ENCODE measurements around the gene PIN1. TPM values are rescaled to one million over a fixed set of nuclear protein-coding genes. Genes with fewer than 3 reads are reported as not detected.

The PIN1 gene
- polyA plus RNA-seq, 1 donor from 2014 or later, result 268 TPM

DNA sequence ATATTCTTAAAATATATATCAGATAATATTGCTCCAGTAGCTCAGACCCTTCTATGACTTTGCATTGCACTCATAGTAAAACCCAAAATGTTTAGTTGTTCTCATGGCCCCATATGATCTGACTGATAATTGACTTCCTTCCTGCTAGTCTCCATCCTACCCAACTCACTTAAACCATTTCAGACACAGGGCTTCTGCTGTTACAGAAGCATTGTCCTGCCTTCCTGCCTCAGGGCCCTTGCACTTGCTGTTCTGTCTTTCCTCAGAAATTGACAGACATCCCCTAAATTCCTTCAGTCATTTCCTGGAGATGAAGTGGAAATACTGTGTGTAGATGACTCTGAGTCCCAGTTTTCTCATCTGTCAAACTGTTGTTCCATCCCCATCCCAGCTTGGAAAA is 36.0 kb upstream of the PIN1 start:
- Histone ChIP-seq H3K9ac (ENCODE audit: low read length) (no peak overlapping the region), H3K27ac (ENCODE audit: low read length) (no peak overlapping the region)

GRCh38 chr19:9801976-9802375 is 33.1 kb upstream of the PIN1 start:
- H3F3A ChIP-seq (ENCODE audit: insufficient read depth, low read length, poor library complexity, severe bottlenecking), result no peaks in the 10 kb centered on the region
- H2AFZ ChIP-seq (ENCODE audit: low read depth, low read length), result no peak overlapping the region
- H3K27me3 ChIP-seq (ENCODE audit: insufficient read depth, low read depth, low read length), result no peaks in the 10 kb centered on the region
- H3K79me2 ChIP-seq (replicated peaks; ENCODE audit: insufficient read depth, low read length), result no peaks in the 10 kb centered on the region
- H3K4me2 ChIP-seq (ENCODE audit: low read length), result no peak overlapping the region
- TF ChIP-seq SMC3 (conservative IDR thresholded peaks at IDR 0.05; ENCODE audit: poor library complexity), result no peak
- TF ChIP-seq, protein P1, sequence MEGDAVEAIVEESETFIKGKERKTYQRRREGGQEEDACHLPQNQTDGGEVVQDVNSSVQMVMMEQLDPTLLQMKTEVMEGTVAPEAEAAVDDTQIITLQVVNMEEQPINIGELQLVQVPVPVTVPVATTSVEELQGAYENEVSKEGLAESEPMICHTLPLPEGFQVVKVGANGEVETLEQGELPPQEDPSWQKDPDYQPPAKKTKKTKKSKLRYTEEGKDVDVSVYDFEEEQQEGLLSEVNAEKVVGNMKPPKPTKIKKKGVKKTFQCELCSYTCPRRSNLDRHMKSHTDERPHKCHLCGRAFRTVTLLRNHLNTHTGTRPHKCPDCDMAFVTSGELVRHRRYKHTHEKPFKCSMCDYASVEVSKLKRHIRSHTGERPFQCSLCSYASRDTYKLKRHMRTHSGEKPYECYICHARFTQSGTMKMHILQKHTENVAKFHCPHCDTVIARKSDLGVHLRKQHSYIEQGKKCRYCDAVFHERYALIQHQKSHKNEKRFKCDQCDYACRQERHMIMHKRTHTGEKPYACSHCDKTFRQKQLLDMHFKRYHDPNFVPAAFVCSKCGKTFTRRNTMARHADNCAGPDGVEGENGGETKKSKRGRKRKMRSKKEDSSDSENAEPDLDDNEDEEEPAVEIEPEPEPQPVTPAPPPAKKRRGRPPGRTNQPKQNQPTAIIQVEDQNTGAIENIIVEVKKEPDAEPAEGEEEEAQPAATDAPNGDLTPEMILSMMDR (IDR thresholded peaks at IDR 0.05; ENCODE audit: poor library complexity, severe bottlenecking), result no peak
- TF ChIP-seq, protein P2, sequence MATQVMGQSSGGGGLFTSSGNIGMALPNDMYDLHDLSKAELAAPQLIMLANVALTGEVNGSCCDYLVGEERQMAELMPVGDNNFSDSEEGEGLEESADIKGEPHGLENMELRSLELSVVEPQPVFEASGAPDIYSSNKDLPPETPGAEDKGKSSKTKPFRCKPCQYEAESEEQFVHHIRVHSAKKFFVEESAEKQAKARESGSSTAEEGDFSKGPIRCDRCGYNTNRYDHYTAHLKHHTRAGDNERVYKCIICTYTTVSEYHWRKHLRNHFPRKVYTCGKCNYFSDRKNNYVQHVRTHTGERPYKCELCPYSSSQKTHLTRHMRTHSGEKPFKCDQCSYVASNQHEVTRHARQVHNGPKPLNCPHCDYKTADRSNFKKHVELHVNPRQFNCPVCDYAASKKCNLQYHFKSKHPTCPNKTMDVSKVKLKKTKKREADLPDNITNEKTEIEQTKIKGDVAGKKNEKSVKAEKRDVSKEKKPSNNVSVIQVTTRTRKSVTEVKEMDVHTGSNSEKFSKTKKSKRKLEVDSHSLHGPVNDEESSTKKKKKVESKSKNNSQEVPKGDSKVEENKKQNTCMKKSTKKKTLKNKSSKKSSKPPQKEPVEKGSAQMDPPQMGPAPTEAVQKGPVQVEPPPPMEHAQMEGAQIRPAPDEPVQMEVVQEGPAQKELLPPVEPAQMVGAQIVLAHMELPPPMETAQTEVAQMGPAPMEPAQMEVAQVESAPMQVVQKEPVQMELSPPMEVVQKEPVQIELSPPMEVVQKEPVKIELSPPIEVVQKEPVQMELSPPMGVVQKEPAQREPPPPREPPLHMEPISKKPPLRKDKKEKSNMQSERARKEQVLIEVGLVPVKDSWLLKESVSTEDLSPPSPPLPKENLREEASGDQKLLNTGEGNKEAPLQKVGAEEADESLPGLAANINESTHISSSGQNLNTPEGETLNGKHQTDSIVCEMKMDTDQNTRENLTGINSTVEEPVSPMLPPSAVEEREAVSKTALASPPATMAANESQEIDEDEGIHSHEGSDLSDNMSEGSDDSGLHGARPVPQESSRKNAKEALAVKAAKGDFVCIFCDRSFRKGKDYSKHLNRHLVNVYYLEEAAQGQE (IDR thresholded peaks at IDR 0.05; ENCODE audit: borderline replicate concordance), result no peak
- no peak for TF ChIP-seq EZH2 (IDR thresholded peaks at IDR 0.05; ENCODE audit: borderline replicate concordance, insufficient read depth, low read length, poor library complexity, severe bottlenecking)
- no peak for TF ChIP-seq TAF1 (IDR thresholded peaks at IDR 0.05; ENCODE audit: low read depth)
- no peak for TF ChIP-seq MXI1 (conservative IDR thresholded peaks at IDR 0.05; ENCODE audit: poor library complexity, severe bottlenecking)
- TF ChIP-seq RAD21 (conservative IDR thresholded peaks at IDR 0.05), result no peak
- no peak for TF ChIP-seq EP300 (conservative IDR thresholded peaks at IDR 0.05; ENCODE audit: poor library complexity, severe bottlenecking)
- TF ChIP-seq POLR2AphosphoS5 (IDR thresholded peaks at IDR 0.05), result no peak
- no peaks in the 10 kb centered on the region for H3K9me2 ChIP-seq (ENCODE audit: insufficient read depth, low read length)
- no peak overlapping the region for H3K4me3 ChIP-seq (ENCODE audit: low read length)
- no peaks in the 10 kb centered on the region for H3K9me3 ChIP-seq (ENCODE audit: low read length)
- no peaks in the 10 kb centered on the region for H4K20me1 ChIP-seq (ENCODE audit: insufficient read depth)
- no peak overlapping the region for H3K9ac ChIP-seq (ENCODE audit: low read length)
- no peak overlapping the region for H3K27ac ChIP-seq (ENCODE audit: low read length)
- H3K36me3 ChIP-seq (ENCODE audit: insufficient read depth, low read length), result no peaks in the 10 kb centered on the region

More for the DNA sequence above, 36.0 kb upstream of the PIN1 start:
- no peaks in the 10 kb centered on the region for H3K36me3 ChIP-seq (ENCODE audit: insufficient read depth, low read length)
- no peaks in the 10 kb centered on the region for H3K79me2 ChIP-seq (replicated peaks; ENCODE audit: insufficient read depth, low read length)
- H3K9me3 ChIP-seq (ENCODE audit: low read length), result no peaks in the 10 kb centered on the region
- no peak overlapping the region for H3K4me2 ChIP-seq (ENCODE audit: low read length)
- no peaks in the 10 kb centered on the region for H3K9me2 ChIP-seq (ENCODE audit: insufficient read depth, low read length)
- TF ChIP-seq TAF1 (IDR thresholded peaks at IDR 0.05; ENCODE audit: low read depth), result no peak
- no peak overlapping the region for H2AFZ ChIP-seq (ENCODE audit: low read depth, low read length)
- no peaks in the 10 kb centered on the region for H3F3A ChIP-seq (ENCODE audit: insufficient read depth, low read length, poor library complexity, severe bottlenecking)
- no peak overlapping the region for H3K4me3 ChIP-seq (ENCODE audit: low read length)
- no peaks in the 10 kb centered on the region for H3K27me3 ChIP-seq (ENCODE audit: insufficient read depth, low read depth, low read length)
- no peaks in the 10 kb centered on the region for H4K20me1 ChIP-seq (ENCODE audit: insufficient read depth)

DNA sequence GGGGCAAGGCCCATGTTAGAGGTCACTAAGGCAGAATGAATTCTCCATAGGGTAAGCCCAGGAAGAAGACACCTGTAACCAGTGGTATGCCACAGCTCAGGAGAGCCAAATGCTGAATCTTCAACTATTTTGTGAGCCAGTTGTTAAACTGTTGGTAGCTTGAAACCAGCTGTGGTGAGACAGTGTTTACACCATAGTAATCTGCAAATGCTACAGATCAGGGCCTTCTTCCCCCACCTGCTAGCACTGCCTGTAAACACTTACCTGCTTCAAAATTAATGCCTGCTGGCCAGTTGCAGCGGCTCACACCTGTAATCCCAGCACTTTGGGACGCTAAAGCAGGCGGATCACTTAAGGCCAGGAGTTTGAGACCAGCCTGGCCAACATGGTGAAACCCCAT is 28.3 kb upstream of the PIN1 start:
- no peaks in the 10 kb centered on the region for H4K20me1 ChIP-seq (ENCODE audit: insufficient read depth)
- TF ChIP-seq, protein P2 (IDR thresholded peaks at IDR 0.05; ENCODE audit: borderline replicate concordance), result no peak
- TF ChIP-seq, protein P1 (IDR thresholded peaks at IDR 0.05; ENCODE audit: poor library complexity, severe bottlenecking), result no peak
- no peak for TF ChIP-seq TAF1 (IDR thresholded peaks at IDR 0.05; ENCODE audit: low read depth)
- no peak for TF ChIP-seq RAD21 (conservative IDR thresholded peaks at IDR 0.05)
- no peak for TF ChIP-seq EP300 (conservative IDR thresholded peaks at IDR 0.05; ENCODE audit: poor library complexity, severe bottlenecking)
- no peak for TF ChIP-seq POLR2AphosphoS5 (IDR thresholded peaks at IDR 0.05)
- TF ChIP-seq MXI1 (conservative IDR thresholded peaks at IDR 0.05; ENCODE audit: poor library complexity, severe bottlenecking), result no peak
- no peak for TF ChIP-seq EZH2 (IDR thresholded peaks at IDR 0.05; ENCODE audit: borderline replicate concordance, insufficient read depth, low read length, poor library complexity, severe bottlenecking)
- no peak for TF ChIP-seq SMC3 (conservative IDR thresholded peaks at IDR 0.05; ENCODE audit: poor library complexity)
- H3F3A ChIP-seq (ENCODE audit: insufficient read depth, low read length, poor library complexity, severe bottlenecking), result no peaks in the 10 kb centered on the region
- no peaks in the 10 kb centered on the region for H3K79me2 ChIP-seq (replicated peaks; ENCODE audit: insufficient read depth, low read length)
- H3K27ac ChIP-seq (ENCODE audit: low read length), result no peak overlapping the region
- no peaks in the 10 kb centered on the region for H3K27me3 ChIP-seq (ENCODE audit: insufficient read depth, low read depth, low read length)
- H2AFZ ChIP-seq (ENCODE audit: low read depth, low read length), result no peak overlapping the region
- H3K9me2 ChIP-seq (ENCODE audit: insufficient read depth, low read length), result no peaks in the 10 kb centered on the region
- no peaks in the 10 kb centered on the region for H3K36me3 ChIP-seq (ENCODE audit: insufficient read depth, low read length)
- no peaks in the 10 kb centered on the region for H3K9me3 ChIP-seq (ENCODE audit: low read length)
- no peak overlapping the region for H3K4me3 ChIP-seq (ENCODE audit: low read length)
- no peak overlapping the region for H3K9ac ChIP-seq (ENCODE audit: low read length)
- no peak overlapping the region for H3K4me2 ChIP-seq (ENCODE audit: low read length)
